DLD1 (cell line): ENCODE measurements around the gene LIPC.

Experiments used
- in situ Hi-C: cut with HindIII; loops from 2 replicates; pipeline ENCODE4 v1.10.0; 2017; ENCODE audit warnings: low sequenced_read_pairs

LIPC gene

GRCh38 chr15:58549013-58549784 lies 117.4 kb downstream of the LIPC start:
- in situ Hi-C loops = no loop called here

GRCh38 chr15:58549785-58550074 lies 117.9 kb downstream of the LIPC start:
- in situ Hi-C loops = no loop called here

- in situ Hi-C loops = no loop called here
Observed at GRCh38 chr15:58551084-58551763, 119.4 kb downstream of the LIPC start.

- in situ Hi-C loops = no loop called here
Observed at GRCh38 chr15:58551764-58552504, 120.1 kb downstream of the LIPC start.

- in situ Hi-C loops = no loop called here
Observed at GRCh38 chr15:58552505-58553364, 120.9 kb downstream of the LIPC start.

GRCh38 chr15:58553365-58553918 lies 121.7 kb downstream of the LIPC start:
- in situ Hi-C loops = no loop called here

- in situ Hi-C loops = no loop called here
Observed at GRCh38 chr15:58554758-58555157, 123.0 kb downstream of the LIPC start.

GRCh38 chr15:58555162-58556027 lies 123.6 kb downstream of the LIPC start:
- in situ Hi-C loops = no loop called here

GRCh38 chr15:58556028-58556361 lies 124.2 kb downstream of the LIPC start:
- in situ Hi-C loops = no loop called here

- in situ Hi-C loops = no loop called here
Observed at GRCh38 chr15:58556541-58556940, 124.8 kb downstream of the LIPC start.

- in situ Hi-C loops = no loop called here
Observed at GRCh38 chr15:58558777-58559176, 127.0 kb downstream of the LIPC start.

GRCh38 chr15:58559904-58560588 lies 128.3 kb downstream of the LIPC start:
- in situ Hi-C loops = no loop called here

- in situ Hi-C loops = no loop called here
Observed at GRCh38 chr15:58561321-58561720, 129.5 kb downstream of the LIPC start.

GRCh38 chr15:58562135-58562534 lies 130.3 kb downstream of the LIPC start:
- in situ Hi-C loops = no loop called here

GRCh38 chr15:58564981-58565380 lies 133.2 kb downstream of the LIPC start:
- in situ Hi-C loops = no loop called here

GRCh38 chr15:58565619-58566018 lies 133.8 kb downstream of the LIPC start:
- in situ Hi-C loops = no loop called here

- in situ Hi-C loops = no loop called here
Observed at GRCh38 chr15:58566029-58566428, 134.2 kb downstream of the LIPC start.

- in situ Hi-C loops = no loop called here
Observed at GRCh38 chr15:58568157-58568571, 136.4 kb downstream of the LIPC start.

GRCh38 chr15:58569455-58569854 lies 137.7 kb downstream of the LIPC start:
- in situ Hi-C loops = no loop called here
